Activated CD4-positive, alpha-beta T cell treated with anti-CD3 and anti-CD28 coated beads for 48 hours (primary cell): ENCODE data around the gene PRX.
"Not testable (repeated sequence)": the region's sequence is repeated elsewhere in the genome, so short reads cannot be mapped to it uniquely, and the experiment has no call there.

Experiments used
- DNase-seq: peaks from one replicate; pipeline ENCODE4 v3.0.0-alpha.2; 2020

Gene PRX

GRCh38 chr19:40414542-40415535 lies 1.7 kb upstream of the PRX start:
- DNase-seq = no peak

DNA sequence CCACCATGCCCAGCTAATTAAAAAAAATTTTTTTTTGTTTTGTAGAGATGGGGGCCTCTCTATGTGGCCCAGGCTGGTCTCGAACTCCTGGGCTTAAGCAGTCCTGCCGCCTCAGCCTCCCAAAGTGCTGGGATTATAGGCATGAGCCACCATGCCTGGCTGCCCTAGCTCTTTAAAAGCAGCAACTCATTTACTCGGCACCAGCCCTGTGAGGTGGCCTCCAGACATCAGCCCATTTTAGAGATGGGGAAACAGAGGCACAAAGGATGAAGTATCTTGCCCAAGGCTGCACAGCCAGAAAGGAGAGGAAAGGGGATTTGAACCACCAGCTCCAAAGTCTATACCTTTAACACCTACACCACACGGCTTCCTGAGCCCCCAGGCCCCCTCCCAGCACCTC lies 312 bp downstream of the PRX start:
- DNase-seq = no peak

DNA sequence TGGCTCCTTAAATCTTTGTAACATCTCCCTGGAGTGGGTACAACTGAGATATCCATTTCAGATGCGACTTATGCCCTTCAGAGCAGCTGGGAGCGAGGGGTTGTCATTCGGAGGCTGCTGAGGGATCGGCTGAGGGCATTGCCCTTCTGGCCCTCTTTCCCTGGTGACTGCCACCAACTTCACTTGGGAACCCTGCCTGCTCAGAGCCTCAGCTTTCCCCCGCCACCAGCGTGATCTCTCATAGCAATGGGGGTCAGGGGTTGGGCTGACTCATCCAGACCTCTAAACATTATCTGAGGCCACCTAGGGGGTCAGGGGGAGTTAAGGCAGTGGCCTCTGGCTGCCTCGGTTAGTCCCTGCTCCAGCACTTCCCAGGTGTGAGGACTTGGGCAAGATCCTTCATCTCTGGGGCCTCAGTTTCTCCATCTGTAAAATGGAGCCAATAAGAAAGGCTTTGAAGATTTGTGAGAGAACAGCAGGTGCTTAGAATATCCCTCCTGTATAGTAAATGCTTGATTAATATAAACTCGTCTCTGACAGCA lies 1.1 kb downstream of the PRX start:
- no peak for DNase-seq

- DNase-seq = no peak
Measured at GRCh38 chr19:40411125-40411842, 1.9 kb downstream of the PRX start.

- no peak for DNase-seq
Measured at GRCh38 chr19:40410030-40410389, 3.2 kb downstream of the PRX start.

GRCh38 chr19:40408598-40408925 lies 4.6 kb downstream of the PRX start:
- DNase-seq = not testable (repeated sequence)

GRCh38 chr19:40407714-40408597 lies 5.2 kb downstream of the PRX start:
- DNase-seq = no peak

- DNase-seq = peak; percentile 85
Measured at GRCh38 chr19:40403262-40403984, 9.8 kb downstream of the PRX start.

DNA sequence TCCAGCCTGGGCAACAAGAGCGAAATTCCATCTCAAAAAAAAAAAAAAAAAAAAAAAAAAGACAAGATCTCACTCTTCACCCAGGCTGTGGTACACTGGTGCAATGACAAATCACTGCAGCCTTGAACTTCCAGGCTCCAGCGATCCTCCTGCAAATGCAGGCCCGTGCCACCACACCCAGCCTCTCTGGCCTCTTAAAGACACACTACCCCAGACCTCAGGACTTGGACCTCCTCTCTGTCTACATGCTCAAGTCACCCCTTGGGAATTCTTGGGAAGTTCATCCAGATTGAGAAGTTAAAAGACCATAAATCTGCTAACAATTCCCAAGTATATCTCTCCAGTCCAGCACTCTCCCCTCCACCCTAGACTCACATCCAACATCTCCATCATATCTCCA lies 12.6 kb downstream of the PRX start:
- DNase-seq = no peak

DNA sequence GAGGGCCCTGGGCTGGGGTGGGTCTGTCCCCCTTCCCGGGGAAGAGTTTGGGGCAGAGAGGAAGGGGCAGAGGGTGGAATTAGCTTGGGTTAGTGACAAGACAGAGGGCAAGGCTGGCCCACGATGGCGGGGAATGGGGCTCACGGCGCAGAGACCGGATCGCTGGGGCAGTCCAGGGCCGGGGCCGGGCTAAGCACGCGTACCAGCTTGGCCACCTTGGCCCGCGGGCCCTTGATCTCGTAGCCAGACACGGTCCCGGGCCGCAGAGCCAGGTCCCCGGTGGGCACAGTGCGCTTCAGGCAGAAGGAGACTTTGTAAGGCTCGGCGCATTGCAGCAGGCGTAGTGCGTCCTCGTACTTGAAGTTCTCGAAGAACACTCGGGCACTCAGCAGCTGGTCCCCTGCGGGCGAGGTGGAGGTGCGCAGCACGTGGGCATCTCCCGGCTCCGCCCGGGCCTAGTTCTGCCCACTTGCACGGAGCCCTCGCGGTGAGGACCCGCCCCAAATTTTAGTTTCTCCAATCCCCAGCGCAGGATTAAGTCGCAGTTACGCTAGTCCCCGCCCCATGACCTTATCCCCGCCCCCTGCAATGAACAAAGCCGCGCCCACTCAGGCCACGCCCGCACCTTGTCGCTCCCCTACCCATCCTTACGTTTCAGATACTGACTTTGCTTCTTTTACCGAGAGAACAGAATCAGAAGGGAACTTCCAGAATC lies 14.6 kb downstream of the PRX start:
- peak; percentile 85 for DNase-seq

GRCh38 chr19:40397568-40397906 lies 15.6 kb downstream of the PRX start:
- DNase-seq = no peak

DNA sequence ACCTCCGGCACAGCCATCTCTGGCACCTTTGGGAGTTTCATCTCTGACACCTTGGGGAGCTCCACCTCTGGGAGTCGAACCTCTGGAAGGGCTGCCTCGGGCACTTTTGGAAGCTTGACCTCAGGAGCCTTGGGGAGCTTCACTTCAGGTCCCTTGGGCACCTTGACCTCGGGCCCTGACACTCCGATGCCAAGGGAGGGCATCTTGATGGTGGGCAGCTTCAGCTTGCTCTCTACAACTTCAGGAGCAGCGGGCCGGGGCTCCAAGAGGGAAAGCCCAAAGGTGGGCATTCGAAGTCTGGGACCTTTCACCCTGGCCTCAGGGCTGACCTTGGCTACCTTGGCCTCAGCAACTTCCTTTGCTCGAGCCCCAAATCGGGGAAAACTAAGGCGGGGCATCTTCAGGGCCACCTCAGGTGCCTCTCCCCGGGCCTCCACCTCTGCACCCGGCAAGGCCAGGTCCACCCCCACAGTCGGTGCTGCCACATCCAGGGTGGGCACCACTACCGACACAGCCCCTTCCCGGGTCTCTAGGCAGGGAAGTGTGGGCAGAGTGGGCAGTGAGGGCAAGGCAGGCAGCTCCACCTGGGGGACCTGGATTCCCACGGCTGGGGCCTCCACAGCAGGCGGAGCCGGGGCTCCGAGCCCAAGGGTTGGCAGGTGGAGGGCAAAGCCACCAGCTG lies 16.2 kb downstream of the PRX start:
- DNase-seq = no peak

GRCh38 chr19:40395956-40396355 lies 17.2 kb downstream of the PRX start:
- no peak for DNase-seq

DNA sequence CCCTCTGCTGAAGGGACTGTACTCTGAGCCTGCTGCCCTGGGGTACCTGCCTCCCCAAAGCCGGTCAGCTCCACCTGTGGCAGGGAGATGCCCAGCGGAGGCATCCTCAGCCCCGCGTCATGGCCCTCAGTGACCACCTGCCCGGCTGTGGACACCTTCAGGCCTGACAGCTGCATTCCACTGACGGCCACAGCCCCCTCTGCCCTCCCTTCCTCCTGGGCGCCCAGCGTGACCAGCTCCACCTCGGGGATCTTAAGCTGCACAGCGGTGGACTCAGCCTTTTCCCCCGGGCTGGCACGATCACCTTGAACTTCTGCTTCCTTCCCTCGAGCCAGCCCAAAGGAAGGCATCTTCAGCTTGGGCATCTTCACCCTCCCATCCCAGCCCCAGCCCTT lies 18.4 kb downstream of the PRX start:
- no peak for DNase-seq

DNA sequence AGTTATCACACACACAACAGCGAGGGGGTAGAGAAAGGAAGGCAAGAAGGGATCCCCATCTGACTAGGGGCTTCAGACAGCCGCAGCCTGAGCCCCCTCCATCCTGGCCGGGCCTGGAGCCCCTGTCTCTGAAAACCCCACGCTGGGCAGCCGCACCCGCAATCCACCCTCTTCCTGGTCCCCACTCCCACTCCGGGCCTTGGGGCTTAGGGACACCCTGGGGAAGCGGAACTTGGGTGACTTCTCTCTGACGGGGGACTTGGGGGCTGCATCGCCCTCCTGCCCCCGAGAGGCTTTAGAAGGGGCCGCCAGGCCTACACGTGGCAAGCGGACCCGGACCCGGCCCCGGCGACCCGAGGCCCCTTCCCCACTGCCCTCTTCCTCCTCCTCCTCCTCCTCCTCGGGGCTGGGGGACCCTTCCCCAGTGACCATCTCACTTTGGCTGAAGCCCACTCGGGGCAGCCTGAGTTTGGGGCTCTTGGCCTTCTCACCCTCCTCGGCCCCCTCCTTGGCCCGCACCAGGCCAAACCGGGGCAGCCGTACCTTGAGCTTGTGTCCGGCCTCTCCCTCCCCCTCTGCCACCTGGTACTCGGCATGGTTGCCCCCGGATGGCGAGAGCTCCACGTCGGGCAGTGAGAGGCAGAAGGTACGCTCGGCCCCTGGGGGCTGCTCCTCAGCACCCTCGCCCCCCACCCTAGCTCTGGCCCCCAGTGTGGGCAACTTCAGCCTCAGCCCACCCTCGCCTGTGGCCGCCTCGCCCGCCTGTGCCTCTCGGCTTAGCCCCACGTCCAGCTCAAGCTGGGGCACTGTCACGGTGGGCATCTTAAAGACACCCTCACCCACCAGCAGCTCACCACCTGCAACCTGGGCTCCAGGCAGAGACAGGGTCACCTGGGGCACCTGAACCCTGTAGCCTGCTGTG lies 19.0 kb downstream of the PRX start:
- DNase-seq = no peak

DNA sequence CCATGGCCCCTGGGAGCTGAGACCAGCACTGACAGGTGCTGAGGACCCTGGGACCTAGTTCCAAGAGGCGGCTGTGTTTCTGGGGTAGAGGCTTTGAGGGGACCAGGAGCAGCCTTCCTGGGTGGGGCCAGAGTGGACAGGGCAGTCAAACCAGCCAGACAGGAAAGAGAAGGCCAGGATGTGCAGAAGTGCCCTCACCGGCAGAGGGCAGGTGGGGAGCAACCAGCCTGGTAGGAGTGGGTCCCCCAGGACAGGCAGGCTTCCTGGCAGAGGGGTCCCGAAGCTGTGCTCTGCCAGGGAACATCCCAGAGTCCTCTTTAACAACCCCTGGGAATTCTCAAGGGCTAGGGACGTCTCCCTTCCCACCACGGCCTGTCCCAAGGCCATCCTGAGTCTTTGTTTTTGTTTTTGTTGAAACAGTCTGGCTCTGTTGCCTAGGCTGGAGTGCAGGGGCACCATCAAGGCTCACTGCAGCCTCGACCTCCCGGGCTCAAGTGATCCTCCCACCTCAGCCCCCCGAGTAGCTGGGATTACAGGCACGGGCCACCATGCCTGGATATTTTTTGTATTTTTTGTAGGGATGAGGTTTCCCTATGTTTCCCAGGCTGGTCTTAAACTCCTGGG lies 20.2 kb downstream of the PRX start:
- no peak for DNase-seq

DNA sequence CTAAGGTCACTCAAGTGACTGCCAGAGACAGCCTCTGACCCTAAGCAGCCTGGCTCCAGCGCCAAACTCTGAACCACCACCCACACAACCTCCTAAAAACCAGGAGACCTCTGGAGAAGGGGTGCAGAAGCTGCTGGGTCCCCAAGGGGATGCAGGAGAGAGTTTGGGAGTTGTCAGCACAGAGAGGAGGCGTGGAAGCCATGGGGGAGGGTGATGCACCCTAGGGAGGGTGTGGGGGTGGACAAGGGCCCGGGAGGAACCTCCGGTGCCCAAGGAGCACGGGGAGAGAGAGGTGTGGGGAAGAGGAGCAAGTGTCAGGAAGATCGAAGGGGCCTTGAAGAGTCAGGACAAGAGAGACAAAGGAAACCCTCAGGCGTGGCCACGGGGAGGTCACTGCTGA lies 21.1 kb downstream of the PRX start:
- DNase-seq = no peak

DNA sequence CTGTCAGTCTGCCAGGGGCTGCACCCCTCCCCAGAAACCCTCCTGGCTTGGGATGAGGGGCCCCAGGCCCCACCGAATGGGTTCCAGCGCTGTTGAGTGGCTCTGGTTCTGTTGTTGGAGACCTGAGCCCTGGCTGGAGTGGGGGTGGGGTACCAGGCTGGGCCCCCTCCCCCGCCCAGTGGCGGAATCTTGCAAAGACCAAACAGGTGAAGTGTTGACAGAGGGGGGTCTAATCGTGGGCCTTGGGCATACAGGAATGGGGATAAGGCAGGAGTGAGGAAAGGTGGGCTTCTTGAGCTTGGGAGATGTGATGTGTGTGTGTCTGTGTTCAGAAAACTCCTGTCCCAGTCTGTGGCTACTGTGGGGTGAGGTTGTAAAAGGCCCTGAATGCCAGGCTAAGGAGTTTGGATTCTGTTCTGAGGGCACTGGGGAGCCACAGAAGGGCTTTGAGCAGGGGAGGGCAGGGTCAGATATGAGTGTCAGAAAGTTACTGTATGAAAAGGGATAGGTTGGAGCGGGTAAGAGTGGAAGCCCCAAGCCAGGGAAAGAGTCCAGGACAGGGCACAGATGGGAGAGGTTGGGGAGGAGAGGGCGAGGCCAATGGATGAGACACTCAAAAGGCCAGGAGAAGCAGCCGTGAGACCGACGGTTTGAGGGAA lies 23.0 kb downstream of the PRX start, which contains the start of gene HIPK4:
HIPK4 (minus strand) TSS at position 98 of the 659 bp plus-strand sequence. CDS start 279 bp downstream, outside the sequence.
- no peak for DNase-seq
